B cell (primary cell): ENCODE measurements around the gene NUDT1. TPM values are rescaled to one million over a fixed set of nuclear protein-coding genes. Genes with fewer than 3 reads are reported as not detected.

ENCODE experiments used
- ATAC-seq: fragments of 200-7000 bp; cut with Tn5 transposase; one replicate; pipeline ENCODE4 v1.10.0; 2021; ENCODE audit warnings: low read depth, mild to moderate bottlenecking, moderate number of reproducible peaks, moderate library complexity
- CTCF ChIA-PET: fragments of 350-600 bp; sonication (Branson Sonifier 250); formaldehyde crosslinking; loops from one replicate; lab custom pipeline; 2021; ENCODE audit warnings: antibody characterized with exemption, inconsistent platforms; lab: Charles Lee
- POLR2A ChIA-PET: fragments of 350-600 bp; sonication (Branson Sonifier 250); formaldehyde crosslinking; loops from one replicate; lab custom pipeline; 2021; ENCODE audit warnings: antibody characterized with exemption; lab: Charles Lee
- DNase-seq: peaks from one replicate; pipeline ENCODE4 v3.0.0; 2013
- H2AFZ ChIP-seq: 2 replicates; pipeline ENCODE4 v1.6.1; 2012; ENCODE audit warnings: mild to moderate bottlenecking, low read depth, low read length; ENCODE audit not compliant: insufficient read depth, poor library complexity, severe bottlenecking
- H3K27ac ChIP-seq, 2 donors: 1 replicate in 1 of 2; 2 replicates in 1 of 2; pipeline ENCODE4 v1.5.1; 2012 to 2013; ENCODE audit warnings: low read length in 2 of 2, mild to moderate bottlenecking in 2 of 2, moderate library complexity in 1 of 2
- H3K27me3 ChIP-seq, 4 experiments: fragments of 200-600 bp in 1 of 4; sonication (generic) in 1 of 4; replicated peaks in 1 of 4; 1 replicate in 2 of 4; 2 replicates in 2 of 4; pipeline versions ENCODE4 v1.6.1 to v1.7.0; 2013 to 2016; ENCODE audit warnings: low read length in 3 of 4, mild to moderate bottlenecking in 2 of 4, mixed read lengths in 1 of 4, moderate library complexity in 1 of 4; ENCODE audit not compliant: insufficient read depth in 4 of 4, control insufficient read depth in 3 of 4; ENCODE audit errors: control extremely low read depth in 1 of 4
- H3K36me3 ChIP-seq, 2 experiments: replicated peaks in 1 of 2; 1 replicate in 1 of 2; 2 replicates in 1 of 2; pipeline versions ENCODE4 v1.6.1 to v1.7.1; 2013; ENCODE audit warnings: low read length in 1 of 2; ENCODE audit not compliant: insufficient read depth in 2 of 2, control insufficient read depth in 1 of 2; ENCODE audit errors: control extremely low read depth in 1 of 2, extremely low read depth in 1 of 2
- H3K4me1 ChIP-seq, 2 donors: fragments of 200-600 bp in 1 of 2; sonication (generic) in 1 of 2; 1 replicate in 1 of 2; 2 replicates in 1 of 2; pipeline versions ENCODE4 v1.5.1 to v1.6.1; 2013 to 2017; ENCODE audit warnings: low read length in 2 of 2; ENCODE audit not compliant: control insufficient read depth in 2 of 2, insufficient read depth in 2 of 2
- H3K4me2 ChIP-seq: replicated peaks from 2 replicates; pipeline ENCODE3; 2012; ENCODE audit warnings: mild to moderate bottlenecking, low read depth, low read length; ENCODE audit not compliant: poor library complexity, severe bottlenecking
- H3K4me3 ChIP-seq, 5 experiments: fragments of 200-600 bp in 1 of 5; sonication (generic) in 1 of 5; 1 replicate in 3 of 5; 2 replicates in 2 of 5; pipeline versions ENCODE4 v1.5.1 to v1.7.0; 2011 to 2016; ENCODE audit warnings: low read length in 4 of 5, mild to moderate bottlenecking in 4 of 5, low read depth in 2 of 5, control low read depth in 1 of 5, moderate library complexity in 1 of 5; ENCODE audit not compliant: insufficient read depth in 1 of 5; ENCODE audit errors: control extremely low read depth in 1 of 5, extremely low read depth in 1 of 5
- H3K79me2 ChIP-seq: fragments of 200-600 bp; sonication (generic); one replicate; pipeline ENCODE4 v1.6.0; 2016; ENCODE audit warnings: low read length; ENCODE audit not compliant: control insufficient read depth, insufficient read depth
- H3K9ac ChIP-seq: fragments of 200-600 bp; sonication (generic); 2 replicates; pipeline ENCODE4 v1.6.1; 2017; ENCODE audit warnings: mild to moderate bottlenecking, low read length, moderate library complexity
- H3K9me3 ChIP-seq, 3 donors: one replicate each; pipeline versions ENCODE4 v1.6.1 to v1.7.1; 2013; ENCODE audit warnings: low read length in 2 of 3; ENCODE audit not compliant: control insufficient read depth in 2 of 3, insufficient read depth in 1 of 3; ENCODE audit errors: control extremely low read depth in 1 of 3
- H4K20me1 ChIP-seq: 2 replicates; pipeline ENCODE4 v1.6.0; 2012; ENCODE audit warnings: mild to moderate bottlenecking, low read length; ENCODE audit not compliant: insufficient read depth, control insufficient read depth, poor library complexity, severe bottlenecking
- H3K27ac Mint-ChIP-seq: one replicate; pipeline ENCODE4 v1.8.0; 2021; ENCODE audit warnings: mixed read lengths
- H3K27me3 Mint-ChIP-seq: one replicate; pipeline ENCODE4 v1.8.0; 2021; ENCODE audit warnings: mixed read lengths
- H3K4me1 Mint-ChIP-seq: one replicate; pipeline ENCODE4 v1.8.0; 2021; ENCODE audit warnings: mixed read lengths
- H3K4me3 Mint-ChIP-seq: one replicate; pipeline ENCODE4 v1.8.0; 2021; ENCODE audit warnings: mixed read lengths
- H3K9me3 Mint-ChIP-seq: one replicate; pipeline ENCODE4 v1.8.0; 2022; ENCODE audit warnings: mixed read lengths; ENCODE audit not compliant: insufficient read depth
- EZH2 ChIP-seq: IDR thresholded peaks from 2 replicates; pipeline ENCODE4 v1.6.1; 2012; ENCODE audit warnings: borderline replicate concordance, low read depth, mild to moderate bottlenecking, moderate library complexity, low read length; ENCODE audit not compliant: insufficient read depth, poor library complexity, severe bottlenecking
- WGBS: methylation state at CpG from one replicate; pipeline ENCODE4 v1.1.5; 2013; ENCODE audit warnings: missing lambda C conversion rate; ENCODE audit not compliant: insufficient coverage; 5-methylcytosine and 5-hydroxymethylcytosine counted together
- intact Hi-C: fragments of 100-400 bp; cut with micrococcal nuclease; formaldehyde crosslinking; loops from one replicate; pipeline ENCODE4 v1.10.0; 2022
- polyA plus RNA-seq: library from polyadenylated mRNA; depleted of rRNA; stranded (reverse); fragments of >200 nt; gene quantifications from 2 replicates; pipeline ENCODE4 v1.2.3, GENCODE V29; 2012
- total RNA-seq, 2 donors: library from RNA; stranded (reverse); fragments of 120-200 nt in 1 of 2; gene quantifications; 1 replicate in 1 of 2; 2 replicates in 1 of 2; pipeline versions ENCODE4 v1.2.3 to v1.2.4, GENCODE V29; 2013 to 2022
- TF ChIP-seq, protein P1 (sequence below): fragments of 200-600 bp; IDR thresholded peaks from one replicate; pipeline ENCODE4 v1.8.0; 2022; ENCODE audit warnings: antibody characterized with exemption, mild to moderate bottlenecking

NUDT1 gene
- total and polyA plus RNA-seq, 2 donors (not counting 1 experiment from before 2014, with no cell fraction given), result 21.1 to 22.9 TPM

DNA sequence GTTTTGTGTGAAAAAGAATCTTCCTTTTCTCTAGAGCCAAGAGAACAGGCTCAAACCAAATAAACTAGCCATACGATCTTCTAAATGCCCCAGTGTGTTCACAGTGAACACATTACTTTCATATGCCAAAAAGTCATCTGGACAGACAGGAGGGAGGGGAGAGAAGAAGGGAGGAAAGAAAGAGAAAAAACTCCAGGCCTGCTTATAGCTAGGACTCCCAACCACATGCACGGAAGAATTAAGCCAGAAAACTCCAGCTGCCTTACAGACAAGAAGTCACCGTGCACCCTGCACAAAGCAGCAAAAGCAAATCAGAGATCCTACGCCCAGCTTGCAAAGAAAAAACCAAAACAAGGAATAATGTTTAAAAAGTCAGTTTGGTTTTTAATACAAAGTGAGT lies 37.9 kb downstream of the NUDT1 start:
- ATAC-seq (no peak), DNase-seq (no peak)
- Histone ChIP-seq H3K9ac (no peak overlapping the region), H3K4me2 (no peak overlapping the region), H3K4me1 (no peaks in the 10 kb centered on the region), H3K27me3 (no peaks in the 10 kb centered on the region), H4K20me1 (peaks cover 43% of the 10 kb centered on the region), H2AFZ (no peak overlapping the region), H3K9me3 (no peaks in the 10 kb centered on the region), H3K36me3 (peaks cover 0 to 30% of the 10 kb centered on the region in 2 experiments), H3K4me3 (no peak overlapping the region), H3K27ac (peak overlapping the region in 1 of 2 donors; percentile 47), H3K79me2 (peaks cover 74% of the 10 kb centered on the region)
- H3K9me3 Mint-ChIP-seq, result no peaks in the 10 kb centered on the region
- H3K27me3 Mint-ChIP-seq, result no peaks in the 10 kb centered on the region
- no peak overlapping the region for H3K4me3 Mint-ChIP-seq
- intact Hi-C loops, result no loop called here
- H3K27ac Mint-ChIP-seq, result peak overlapping the region; percentile 56
- TF ChIP-seq EZH2, result no peak
- TF ChIP-seq, protein P1, sequence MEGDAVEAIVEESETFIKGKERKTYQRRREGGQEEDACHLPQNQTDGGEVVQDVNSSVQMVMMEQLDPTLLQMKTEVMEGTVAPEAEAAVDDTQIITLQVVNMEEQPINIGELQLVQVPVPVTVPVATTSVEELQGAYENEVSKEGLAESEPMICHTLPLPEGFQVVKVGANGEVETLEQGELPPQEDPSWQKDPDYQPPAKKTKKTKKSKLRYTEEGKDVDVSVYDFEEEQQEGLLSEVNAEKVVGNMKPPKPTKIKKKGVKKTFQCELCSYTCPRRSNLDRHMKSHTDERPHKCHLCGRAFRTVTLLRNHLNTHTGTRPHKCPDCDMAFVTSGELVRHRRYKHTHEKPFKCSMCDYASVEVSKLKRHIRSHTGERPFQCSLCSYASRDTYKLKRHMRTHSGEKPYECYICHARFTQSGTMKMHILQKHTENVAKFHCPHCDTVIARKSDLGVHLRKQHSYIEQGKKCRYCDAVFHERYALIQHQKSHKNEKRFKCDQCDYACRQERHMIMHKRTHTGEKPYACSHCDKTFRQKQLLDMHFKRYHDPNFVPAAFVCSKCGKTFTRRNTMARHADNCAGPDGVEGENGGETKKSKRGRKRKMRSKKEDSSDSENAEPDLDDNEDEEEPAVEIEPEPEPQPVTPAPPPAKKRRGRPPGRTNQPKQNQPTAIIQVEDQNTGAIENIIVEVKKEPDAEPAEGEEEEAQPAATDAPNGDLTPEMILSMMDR, result no peak
- ChIA-PET CTCF (interaction anchor here (1.2 to 1.6 kb wide), 2 partner anchors 68 to 71 kb away, joined by 3 to 5 read pairs; no protein-coding TSS in a partner anchor), POLR2A (interaction anchor here (0.7 kb wide), 1 partner anchor 10 kb away, joined by 3 read pairs; no protein-coding TSS in a partner anchor)
- peaks cover 42% of the 10 kb centered on the region for H3K4me1 Mint-ChIP-seq
- no CpG with 5 or more reads among the region's 4 CpGs for WGBS

DNA sequence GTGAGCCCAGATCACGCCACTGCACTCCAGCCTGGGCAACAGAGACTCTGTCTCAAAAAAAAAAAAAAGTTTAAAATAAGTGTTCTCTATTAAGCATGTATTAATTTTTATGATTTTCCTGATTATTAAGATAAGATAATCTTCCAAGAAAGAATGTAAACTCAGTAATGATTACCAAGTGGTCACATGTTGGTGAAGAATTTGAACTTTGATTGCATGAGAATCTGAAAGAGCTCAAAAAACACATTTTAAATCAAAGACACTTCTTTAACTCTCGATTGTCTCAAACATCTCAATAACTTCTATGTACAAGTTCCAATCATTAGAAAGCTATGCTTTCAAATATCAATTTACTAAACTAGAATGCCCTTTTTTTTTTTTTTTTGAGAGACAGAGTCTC lies 38.4 kb downstream of the NUDT1 start:
- POLR2A ChIA-PET, result interaction anchor here (0.7 kb wide), 2 partner anchors 8 to 10 kb away, joined by 3 to 4 read pairs; no protein-coding TSS in a partner anchor
- H3K27ac Mint-ChIP-seq, result no peak overlapping the region

More for the DNA sequence above, 38.4 kb downstream of the NUDT1 start:
- no peaks in the 10 kb centered on the region for H3K27me3 ChIP-seq
- peaks cover 78% of the 10 kb centered on the region for H3K79me2 ChIP-seq
- no peak overlapping the region for H2AFZ ChIP-seq
- DNase-seq (no peak), ATAC-seq (no peak)
- H3K9ac ChIP-seq, result no peak overlapping the region
- peaks cover 47% of the 10 kb centered on the region for H4K20me1 ChIP-seq
- H3K4me3 ChIP-seq, result no peak overlapping the region
- no peak overlapping the region for H3K4me2 ChIP-seq
- H3K4me1 ChIP-seq, result no peaks in the 10 kb centered on the region
- Mint-ChIP-seq H3K4me1 (peaks cover 44% of the 10 kb centered on the region), H3K9me3 (no peaks in the 10 kb centered on the region), H3K27me3 (no peaks in the 10 kb centered on the region), H3K4me3 (no peak overlapping the region)
- CTCF ChIA-PET, result interaction anchor here (1.2 to 1.6 kb wide), 2 partner anchors 67 to 71 kb away, joined by 3 to 5 read pairs; no protein-coding TSS in a partner anchor
- peaks cover 0 to 26% of the 10 kb centered on the region in 2 experiments for H3K36me3 ChIP-seq
- no peak overlapping the region for H3K27ac ChIP-seq
- WGBS, result no CpG with 5 or more reads among the region's 2 CpGs
- no peak for TF ChIP-seq EZH2
- TF ChIP-seq, protein P1, result no peak
- no peaks in the 10 kb centered on the region for H3K9me3 ChIP-seq
- intact Hi-C loops, result no loop called here
